Trophoblast cell (in vitro differentiated cells and primary cell): ENCODE data around the gene GTF2F2.

Experiments used
- DNase-seq, 2 donors: peaks; one replicate each; pipeline ENCODE4 v3.0.0-alpha.2; 2016
- H2AFZ ChIP-seq: 2 replicates; pipeline ENCODE4 v1.6.1; 2013; ENCODE audit warnings: low read length, moderate library complexity, mild to moderate bottlenecking; ENCODE audit not compliant: insufficient read depth, poor library complexity
- H2AK5ac ChIP-seq: 2 replicates; pipeline ENCODE4 v1.6.1; 2013; ENCODE audit warnings: mild to moderate bottlenecking, low read length
- H2BK120ac ChIP-seq: 2 replicates; pipeline ENCODE4 v1.6.1; 2013; ENCODE audit warnings: low read length, mild to moderate bottlenecking, moderate library complexity; ENCODE audit not compliant: insufficient read depth, poor library complexity
- H2BK12ac ChIP-seq: 2 replicates; pipeline ENCODE4 v1.6.1; 2013; ENCODE audit warnings: mild to moderate bottlenecking, low read length, moderate library complexity
- H2BK5ac ChIP-seq: 2 replicates; pipeline ENCODE4 v1.6.1; 2013; ENCODE audit warnings: low read length, low read depth, moderate library complexity, mild to moderate bottlenecking; ENCODE audit not compliant: poor library complexity
- H3K14ac ChIP-seq: 2 replicates; pipeline ENCODE4 v1.6.1; 2013; ENCODE audit warnings: mild to moderate bottlenecking, low read length
- H3K18ac ChIP-seq: 2 replicates; pipeline ENCODE4 v1.6.1; 2013; ENCODE audit warnings: mild to moderate bottlenecking, low read length
- H3K23ac ChIP-seq: 2 replicates; pipeline ENCODE4 v1.6.1; 2013; ENCODE audit warnings: low read length
- H3K27ac ChIP-seq: 2 replicates; pipeline ENCODE4 v1.5.1; 2013; ENCODE audit warnings: low read depth, mild to moderate bottlenecking, inconsistent platforms, low read length, moderate library complexity
- H3K27me3 ChIP-seq: 2 replicates; pipeline ENCODE4 v1.6.1; 2013; ENCODE audit warnings: inconsistent platforms, mild to moderate bottlenecking, low read length, moderate library complexity; ENCODE audit not compliant: insufficient read depth
- H3K36me3 ChIP-seq, 2 experiments: 1 replicate in 1 of 2; 2 replicates in 1 of 2; pipeline ENCODE4 v1.6.1; 2013; ENCODE audit warnings: low read length in 2 of 2, mild to moderate bottlenecking in 2 of 2, moderate library complexity in 1 of 2; ENCODE audit not compliant: insufficient read depth in 2 of 2, control insufficient read depth in 1 of 2
- H3K4ac ChIP-seq: 2 replicates; pipeline ENCODE4 v1.6.1; 2013; ENCODE audit warnings: low read depth, mild to moderate bottlenecking, low read length, moderate library complexity
- H3K4me1 ChIP-seq, 2 experiments: 1 replicate in 1 of 2; 2 replicates in 1 of 2; pipeline ENCODE4 v1.6.1; 2013; ENCODE audit warnings: low read length in 2 of 2, mild to moderate bottlenecking in 2 of 2, moderate library complexity in 1 of 2; ENCODE audit not compliant: insufficient read depth in 2 of 2, control insufficient read depth in 1 of 2
- H3K4me2 ChIP-seq: 2 replicates; pipeline ENCODE4 v1.6.1; 2013; ENCODE audit warnings: inconsistent platforms, mild to moderate bottlenecking, low read length, moderate library complexity
- H3K4me3 ChIP-seq: 2 replicates; pipeline ENCODE4 v1.5.1; 2013; ENCODE audit warnings: mild to moderate bottlenecking, low read depth, low read length, inconsistent platforms
- H3K79me1 ChIP-seq: one replicate; pipeline ENCODE4 v1.6.1; 2013; ENCODE audit warnings: low read length
- H3K79me2 ChIP-seq: 2 replicates; pipeline ENCODE4 v1.6.1; 2013; ENCODE audit warnings: low read length, mild to moderate bottlenecking; ENCODE audit not compliant: control insufficient read depth, insufficient read depth, poor library complexity
- H3K9ac ChIP-seq: 2 replicates; pipeline ENCODE4 v1.6.1; 2013; ENCODE audit warnings: mild to moderate bottlenecking, low read length
- H3K9me3 ChIP-seq: 2 replicates; pipeline ENCODE4 v1.6.1; 2013; ENCODE audit warnings: low read depth, mild to moderate bottlenecking, control low read depth, inconsistent platforms, low read length; ENCODE audit not compliant: insufficient read depth
- H4K12ac ChIP-seq: 2 replicates; pipeline ENCODE4 v1.6.1; 2013; ENCODE audit warnings: low read depth, mild to moderate bottlenecking, low read length, moderate library complexity
- H4K8ac ChIP-seq: 2 replicates; pipeline ENCODE4 v1.6.1; 2013; ENCODE audit warnings: low read depth, mild to moderate bottlenecking, low read length, moderate library complexity
- H4K91ac ChIP-seq: one replicate; pipeline ENCODE4 v1.6.1; 2013; ENCODE audit warnings: low read depth, mild to moderate bottlenecking, low read length, moderate library complexity
- WGBS: extraction: QIAGEN DNeasy Blood & Tissue Kit; methylation state at CpG from one replicate; pipeline ENCODE4 v1.1.7; 2013; ENCODE audit warnings: missing lambda C conversion rate; ENCODE audit not compliant: insufficient read length, insufficient coverage; ENCODE audit errors: extremely low coverage; 5-methylcytosine and 5-hydroxymethylcytosine counted together

GTF2F2 gene

DNA sequence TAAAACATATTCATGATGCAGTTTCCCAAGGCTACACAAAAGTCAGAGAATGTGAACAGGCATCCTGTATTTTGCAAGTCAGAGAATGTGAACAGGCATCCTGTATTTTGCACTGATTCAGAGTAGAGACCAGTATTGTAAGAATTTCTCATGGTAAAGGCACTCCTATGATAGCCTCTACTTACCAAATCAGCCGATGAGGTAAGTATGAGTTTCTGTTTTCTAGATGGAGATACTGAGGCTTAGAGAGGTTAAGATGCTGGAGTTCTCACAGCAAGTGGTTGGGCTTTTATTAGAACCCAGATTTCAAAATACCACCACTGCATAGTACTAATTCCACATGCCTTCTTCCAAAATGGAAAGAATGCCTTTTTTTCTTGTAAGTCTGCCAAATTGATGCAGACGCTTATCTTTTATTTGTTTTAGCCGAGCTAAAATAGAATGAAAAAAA, 208.4 kb downstream of the GTF2F2 start:
- peaks cover 0 to 5% of the 10 kb centered on the region in 2 experiments for H3K4me1 ChIP-seq
- H2AK5ac ChIP-seq, result no peak overlapping the region

DNA sequence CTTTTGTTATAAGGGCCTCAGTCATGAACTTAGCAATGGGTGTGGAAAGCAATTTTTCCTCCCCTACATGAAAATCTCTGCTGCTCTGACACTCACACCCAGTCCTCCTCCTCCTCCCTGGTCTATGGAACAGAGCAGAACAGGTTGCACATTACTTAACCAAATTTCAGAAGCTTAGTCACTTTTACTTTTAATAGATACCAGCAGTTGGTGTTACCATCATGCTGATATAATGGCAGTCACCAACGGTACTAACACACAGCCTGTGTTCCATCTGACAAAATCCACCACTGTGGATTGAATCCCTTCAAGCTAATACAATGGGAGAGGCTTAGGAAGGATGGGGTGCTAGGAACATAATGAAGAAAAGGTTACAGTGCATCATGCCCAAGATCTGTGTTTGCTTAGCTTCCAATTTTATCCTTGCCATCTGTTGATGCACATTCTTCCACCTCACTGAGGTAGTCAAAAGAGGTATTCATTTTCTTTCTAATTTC, 210.9 kb downstream of the GTF2F2 start:
- no peak overlapping the region for H3K27ac ChIP-seq
- no peak overlapping the region for H4K91ac ChIP-seq
- H3K36me3 ChIP-seq, result peaks cover 6 to 14% of the 10 kb centered on the region in 2 experiments
- peaks cover 3 to 7% of the 10 kb centered on the region in 2 experiments for H3K4me1 ChIP-seq
- no peak overlapping the region for H3K14ac ChIP-seq
- no peak overlapping the region for H2BK12ac ChIP-seq
- H2AFZ ChIP-seq, result no peak overlapping the region
- no peak overlapping the region for H4K8ac ChIP-seq
- no CpG with 5 or more reads among the region's 1 CpG for WGBS
- H3K9ac ChIP-seq, result no peak overlapping the region
- H3K9me3 ChIP-seq, result peaks cover 3% of the 10 kb centered on the region
- peak; percentile 24 to 71 for DNase-seq
- H3K4me3 ChIP-seq, result no peak overlapping the region
- H3K23ac ChIP-seq, result no peak overlapping the region
- H4K12ac ChIP-seq, result no peak overlapping the region
- H3K79me2 ChIP-seq, result no peaks in the 10 kb centered on the region
- no peak overlapping the region for H3K4ac ChIP-seq
- H2BK5ac ChIP-seq, result no peak overlapping the region
- no peaks in the 10 kb centered on the region for H3K27me3 ChIP-seq
- H3K79me1 ChIP-seq, result no peaks in the 10 kb centered on the region
- H3K18ac ChIP-seq, result no peak overlapping the region
- H2AK5ac ChIP-seq, result no peak overlapping the region
- H2BK120ac ChIP-seq, result no peak overlapping the region
- H3K4me2 ChIP-seq, result no peak overlapping the region

More for the DNA sequence above, 208.4 kb downstream of the GTF2F2 start:
- DNase-seq, result peak; percentile 42 to 84
- Histone ChIP-seq H3K27me3 (no peaks in the 10 kb centered on the region), H2BK120ac (no peak overlapping the region), H3K36me3 (no peaks in the 10 kb centered on the region), H4K8ac (no peak overlapping the region), H3K4me2 (no peak overlapping the region), H3K79me2 (no peaks in the 10 kb centered on the region), H2BK5ac (no peak overlapping the region), H3K23ac (no peak overlapping the region), H3K4me3 (no peak overlapping the region), H3K9me3 (no peaks in the 10 kb centered on the region), H3K27ac (no peak overlapping the region), H2AFZ (no peak overlapping the region), H3K18ac (no peak overlapping the region), H3K14ac (no peak overlapping the region), H4K91ac (no peak overlapping the region), H3K9ac (no peak overlapping the region), H4K12ac (no peak overlapping the region), H3K4ac (no peak overlapping the region), H2BK12ac (no peak overlapping the region), H3K79me1 (no peaks in the 10 kb centered on the region)
- WGBS, result no CpG with 5 or more reads among the region's 3 CpGs

DNA sequence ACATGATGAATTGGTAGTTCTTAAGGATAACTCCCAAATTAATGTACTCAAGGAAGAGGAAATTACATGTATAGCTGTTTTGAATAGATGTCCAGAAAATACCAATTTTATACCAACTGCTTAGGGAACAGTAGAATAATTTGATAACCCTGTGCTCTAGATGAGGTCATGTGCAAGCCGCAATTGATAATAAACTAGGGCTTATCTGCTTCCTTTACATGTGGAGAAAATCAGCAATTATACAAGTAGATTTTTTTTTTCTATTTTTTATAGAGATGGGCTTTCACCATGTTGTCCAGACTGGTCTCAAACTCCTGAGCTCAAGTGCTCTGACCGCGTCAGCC, 211.4 kb downstream of the GTF2F2 start:
- no peak overlapping the region for H2BK5ac ChIP-seq
- H3K23ac ChIP-seq, result no peak overlapping the region
- no peak overlapping the region for H2AFZ ChIP-seq
- H3K18ac ChIP-seq, result no peak overlapping the region
- H3K4me3 ChIP-seq, result no peak overlapping the region
- no peak overlapping the region for H3K9ac ChIP-seq
- no peak overlapping the region for H2BK120ac ChIP-seq
- H3K14ac ChIP-seq, result no peak overlapping the region
- no peak overlapping the region for H3K4ac ChIP-seq
- WGBS, result no CpG with 5 or more reads among the region's 3 CpGs
- DNase-seq, result no peak
- no peak overlapping the region for H2AK5ac ChIP-seq
- peaks cover 3 to 8% of the 10 kb centered on the region in 2 experiments for H3K4me1 ChIP-seq
- H3K4me2 ChIP-seq, result no peak overlapping the region
- no peak overlapping the region for H4K12ac ChIP-seq
- H3K27me3 ChIP-seq, result no peaks in the 10 kb centered on the region
- H4K8ac ChIP-seq, result no peak overlapping the region
- H2BK12ac ChIP-seq, result no peak overlapping the region
- peaks cover 8 to 19% of the 10 kb centered on the region in 2 experiments for H3K36me3 ChIP-seq
- H4K91ac ChIP-seq, result no peak overlapping the region
- no peak overlapping the region for H3K27ac ChIP-seq
- H3K79me2 ChIP-seq, result no peaks in the 10 kb centered on the region
- H3K9me3 ChIP-seq, result peaks cover 3% of the 10 kb centered on the region
- H3K79me1 ChIP-seq, result no peaks in the 10 kb centered on the region

DNA sequence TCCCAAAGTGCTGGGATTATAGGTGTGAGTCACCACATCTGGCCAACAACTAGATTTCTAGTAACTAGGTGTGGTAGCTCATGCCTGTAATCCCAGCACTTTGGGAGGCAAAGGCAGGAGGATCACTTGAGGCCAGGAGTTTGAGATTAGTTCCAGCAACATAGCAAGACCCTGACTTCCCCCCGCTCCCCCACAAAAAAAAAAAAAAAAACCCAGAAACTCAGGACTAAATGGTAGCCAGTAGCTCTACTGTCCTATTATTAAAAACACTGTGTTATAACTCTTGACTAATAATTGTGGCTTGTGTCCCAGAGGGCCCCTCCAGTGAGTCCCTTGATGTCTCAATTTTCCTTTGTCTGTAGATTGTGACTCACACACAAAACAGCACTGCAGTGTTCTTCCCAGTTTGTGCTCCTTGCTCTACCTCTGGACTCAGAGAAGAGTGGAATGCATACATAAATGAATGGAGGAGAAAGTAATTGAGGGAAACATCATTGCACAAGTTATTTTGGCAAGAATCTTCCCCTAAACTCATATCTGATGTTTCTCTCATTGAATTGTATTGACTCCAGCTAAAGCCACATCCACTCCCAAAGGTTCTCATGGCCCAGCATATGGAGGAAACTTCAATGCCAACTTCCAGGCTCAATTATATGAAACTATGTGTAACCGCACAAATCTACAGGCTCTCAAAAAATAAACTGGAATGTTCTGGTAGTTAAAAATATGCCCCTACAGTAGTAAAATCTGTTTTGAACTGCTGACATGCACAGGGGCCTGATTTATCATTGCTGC, 211.9 kb downstream of the GTF2F2 start:
- Histone ChIP-seq H3K4ac (no peak overlapping the region), H2BK12ac (no peak overlapping the region), H4K12ac (no peak overlapping the region), H3K79me1 (no peaks in the 10 kb centered on the region), H3K27ac (no peak overlapping the region), H3K79me2 (no peaks in the 10 kb centered on the region), H3K9me3 (peaks cover 3% of the 10 kb centered on the region), H3K9ac (no peak overlapping the region), H3K4me2 (no peak overlapping the region), H4K8ac (no peak overlapping the region), H2BK120ac (no peak overlapping the region), H2AFZ (no peak overlapping the region), H3K18ac (no peak overlapping the region), H3K14ac (no peak overlapping the region), H3K36me3 (peaks cover 8 to 22% of the 10 kb centered on the region in 2 experiments), H3K4me3 (no peak overlapping the region), H3K23ac (no peak overlapping the region), H4K91ac (no peak overlapping the region), H3K27me3 (no peaks in the 10 kb centered on the region), H3K4me1 (peaks cover 3 to 8% of the 10 kb centered on the region in 2 experiments), H2BK5ac (no peak overlapping the region), H2AK5ac (no peak overlapping the region)
- DNase-seq, result peak; percentile 69 to 72
- no CpG with 5 or more reads among the region's 2 CpGs for WGBS
